HG03460 (cell line): ENCODE data around the gene KCTD18.

Experiments used
- ATAC-seq: cut with Tn5 transposase; IDR thresholded peaks from one replicate; pipeline ENCODE4 v1.9.1; 2021; ENCODE audit not compliant: unreplicated experiment

Gene KCTD18

DNA sequence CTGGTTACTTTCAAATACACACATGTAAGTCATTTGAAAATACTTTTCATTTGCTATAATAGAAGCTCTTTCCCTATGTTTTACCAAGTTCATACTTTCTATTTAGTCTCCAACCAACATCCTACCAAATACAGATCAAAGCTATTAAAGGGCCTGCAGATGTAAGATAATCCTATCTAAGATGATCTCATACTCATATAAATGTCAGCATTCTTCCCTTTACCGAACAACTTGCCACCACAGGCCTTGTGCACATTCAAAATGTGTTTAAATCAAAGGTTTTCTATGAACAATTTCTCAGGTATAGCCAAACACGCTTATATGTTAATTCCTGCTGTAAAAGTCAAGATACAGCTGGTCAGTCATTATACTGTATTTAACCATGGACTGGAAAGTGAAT is 23.3 kb downstream of the KCTD18 start:
- ATAC-seq: no peak

DNA sequence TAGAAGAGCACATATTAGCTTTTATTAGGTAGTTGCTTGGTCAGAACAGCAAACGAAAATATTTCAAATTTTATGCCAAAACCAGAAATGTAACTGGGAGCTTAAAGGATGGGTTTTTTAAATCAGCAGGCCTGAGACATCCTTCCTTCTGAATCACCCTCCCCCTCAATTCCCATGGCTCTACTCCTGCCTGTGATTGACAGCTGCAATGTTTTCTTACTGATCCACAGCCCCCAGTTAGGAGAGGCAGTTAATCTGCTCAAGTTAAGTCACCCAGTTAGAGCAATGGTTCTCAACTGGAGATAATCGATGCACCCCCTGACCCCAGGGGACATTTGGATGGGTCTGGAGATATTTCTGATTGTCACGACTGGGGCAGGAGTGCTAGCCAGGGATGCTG is 24.9 kb downstream of the KCTD18 start:
- no peak for ATAC-seq

- peak; percentile 49 for ATAC-seq
Measured at GRCh38 chr2:200483729-200484198, 26.1 kb downstream of the KCTD18 start.

- peak; percentile 68 for ATAC-seq
Measured at GRCh38 chr2:200482194-200482593, 27.7 kb downstream of the KCTD18 start.

DNA sequence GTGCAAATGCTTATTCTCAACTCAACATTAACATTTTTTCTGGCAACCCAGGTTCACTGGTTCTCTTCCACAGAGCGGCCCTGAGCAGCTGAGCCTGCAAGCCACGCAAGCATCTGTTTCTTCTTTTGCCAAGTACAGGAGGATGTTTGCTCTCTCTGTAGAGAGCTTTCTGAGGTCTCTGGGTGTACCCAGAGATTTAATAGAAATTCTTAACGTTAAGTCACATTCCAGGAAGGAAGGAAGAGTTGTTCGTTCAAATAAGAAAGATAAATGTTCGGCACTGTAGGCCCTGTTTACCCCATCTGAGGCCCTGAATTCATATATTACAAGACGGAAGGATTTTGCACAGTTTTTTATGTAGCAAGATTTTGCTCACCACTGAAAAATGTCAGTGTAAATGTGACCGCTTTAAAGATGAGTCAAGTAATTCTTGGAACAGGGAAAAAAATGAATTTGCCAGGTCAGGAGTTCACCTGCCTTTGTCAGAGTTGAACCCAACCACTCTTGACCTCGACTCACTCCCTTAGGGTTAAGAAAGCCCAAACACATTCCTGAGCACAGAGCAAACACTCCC is 30.1 kb downstream of the KCTD18 start:
- ATAC-seq: no peak

DNA sequence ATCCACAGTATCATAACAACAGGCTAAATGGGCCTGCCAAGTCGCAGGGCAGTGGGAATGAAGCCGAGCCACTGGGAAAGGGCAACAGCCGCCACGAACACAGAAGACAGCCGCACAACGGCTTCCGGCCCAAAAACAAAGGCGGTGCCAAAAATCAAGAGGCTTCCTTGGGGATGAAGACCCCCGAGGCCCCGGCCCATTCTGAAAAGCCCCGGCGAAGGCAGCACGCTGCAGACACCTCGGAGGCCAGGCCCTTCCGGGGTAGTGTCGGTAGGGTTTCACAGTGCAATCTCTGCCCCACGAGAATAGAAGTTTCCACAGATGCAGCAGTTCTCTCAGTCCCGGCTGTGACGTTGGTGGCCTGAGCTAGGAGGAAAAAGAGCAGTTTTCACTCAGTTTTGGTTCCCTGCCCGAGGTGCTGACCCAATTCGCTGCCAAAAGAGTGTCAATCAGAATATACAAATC is 32.2 kb downstream of the KCTD18 start:
- no peak for ATAC-seq

DNA sequence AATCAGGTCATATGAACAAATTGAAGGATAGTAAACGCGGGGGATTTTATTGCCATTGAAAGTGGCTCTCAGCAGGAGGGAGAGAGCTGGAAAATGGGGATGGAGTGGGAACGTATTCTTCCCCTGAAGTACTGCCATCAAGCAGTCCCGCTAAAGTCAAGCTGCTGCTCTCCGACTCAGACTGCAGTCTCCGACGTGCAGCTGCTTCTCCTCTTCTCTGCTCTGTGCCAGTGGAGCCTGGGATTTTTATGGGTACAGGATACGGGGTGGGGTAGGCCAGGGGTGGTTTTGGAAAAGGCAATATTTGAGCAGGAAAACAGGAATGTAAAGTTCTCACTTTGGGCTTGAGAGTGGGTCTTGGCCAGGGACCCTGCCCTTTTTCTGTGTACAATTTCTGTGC is 33.0 kb downstream of the KCTD18 start:
- ATAC-seq: no peak

DNA sequence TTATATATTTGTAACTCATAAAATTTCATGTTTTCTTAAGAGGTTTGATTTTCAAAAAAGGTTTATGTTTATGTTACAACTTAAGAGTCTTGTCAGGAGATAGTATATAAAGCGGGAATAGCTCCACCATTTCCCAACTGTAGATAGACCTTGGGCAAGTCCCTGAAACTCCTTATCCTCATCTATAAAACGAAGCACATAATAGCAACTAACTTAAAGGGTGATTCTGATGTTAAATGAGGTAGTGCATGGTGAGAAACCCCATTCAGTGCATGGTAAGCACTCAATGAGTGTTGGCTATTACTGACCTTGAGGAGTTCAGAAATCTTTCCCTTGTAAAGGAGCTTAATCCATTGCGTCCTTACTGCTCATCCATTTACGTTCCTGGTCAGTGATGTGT is 34.1 kb downstream of the KCTD18 start:
- no peak for ATAC-seq

- no peak for ATAC-seq
Measured at GRCh38 chr2:200472853-200473464, 36.9 kb downstream of the KCTD18 start.

DNA sequence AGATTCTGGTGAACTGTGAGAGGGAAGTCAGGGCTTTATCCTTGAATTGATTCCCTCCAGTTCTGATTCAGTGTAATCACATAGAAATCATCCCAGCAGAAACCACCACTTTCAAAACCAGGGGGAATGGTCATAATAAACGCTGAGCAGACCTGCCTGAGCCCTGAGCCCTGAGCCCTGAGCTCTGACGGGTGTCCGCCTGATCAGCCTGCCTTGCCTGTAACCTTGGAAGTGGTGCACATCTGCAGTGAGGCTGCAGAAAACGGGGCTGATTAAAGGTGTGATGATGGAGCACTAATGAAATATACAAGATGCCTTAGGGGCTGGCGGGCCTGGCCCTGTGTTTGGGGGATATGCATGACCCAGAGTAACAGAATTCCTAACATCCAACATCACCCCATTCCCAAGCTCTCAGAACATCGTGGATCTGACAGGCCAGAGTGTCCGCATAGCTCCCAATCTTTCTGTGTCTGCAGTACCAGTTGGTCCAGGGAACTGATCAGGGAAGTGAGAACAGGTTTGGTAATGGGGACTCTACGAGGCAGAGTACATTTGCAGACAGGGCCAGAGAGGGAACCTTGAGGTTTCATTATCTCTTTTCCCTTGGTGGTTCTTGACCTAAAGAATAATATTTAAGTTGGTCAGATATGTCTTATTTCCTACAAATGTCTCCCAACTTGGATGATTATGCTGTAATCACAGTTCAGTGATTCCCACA is 37.8 kb downstream of the KCTD18 start:
- peak; percentile 17 for ATAC-seq

- peak; percentile 80 for ATAC-seq
Measured at GRCh38 chr2:200471324-200471848, 38.5 kb downstream of the KCTD18 start.

DNA sequence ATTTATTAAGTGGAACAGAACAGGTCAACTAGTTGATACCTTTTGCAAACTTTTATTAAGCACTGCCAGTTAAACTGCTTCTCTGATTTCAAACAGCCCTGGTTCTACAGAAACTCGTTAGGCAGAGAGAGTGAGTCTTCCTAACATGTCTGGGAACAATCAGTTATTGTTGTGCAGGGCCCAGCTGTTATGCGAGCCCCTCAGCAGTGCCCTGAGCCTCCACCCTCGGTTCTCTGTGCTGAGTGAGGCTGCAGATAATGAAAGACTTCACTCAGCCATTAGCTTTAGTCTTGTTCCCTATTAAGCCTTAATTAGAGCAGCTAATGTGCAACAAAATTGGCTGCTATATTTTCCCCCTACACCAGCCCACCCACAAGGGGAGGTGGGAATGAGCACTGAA is 39.6 kb downstream of the KCTD18 start:
- ATAC-seq: no peak

DNA sequence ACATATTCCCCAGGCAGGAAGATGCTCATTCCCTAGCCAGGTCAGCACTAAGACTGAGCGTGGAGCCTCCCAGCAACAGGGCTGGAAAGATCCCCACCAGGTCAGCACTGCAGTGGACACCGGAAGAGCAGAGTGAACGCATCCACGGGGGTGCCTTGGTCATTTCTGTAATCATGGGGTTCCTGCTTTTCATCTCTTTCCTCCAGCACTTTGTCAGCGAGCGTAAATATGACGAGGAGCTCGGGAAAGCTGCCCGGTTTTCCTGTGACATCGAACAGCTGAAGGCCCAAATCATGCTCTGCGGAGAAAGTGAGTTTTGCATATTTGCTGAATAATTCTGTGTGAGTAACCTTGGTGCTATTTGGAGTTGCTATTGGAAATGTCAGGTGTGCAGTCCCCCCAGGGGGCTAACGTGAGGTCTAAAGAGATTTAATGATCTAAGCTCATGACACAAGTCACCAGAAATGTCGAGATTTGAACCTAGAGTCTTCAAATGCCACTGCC is 40.1 kb downstream of the KCTD18 start:
- no peak for ATAC-seq

GRCh38 chr2:200467806-200468681 is 41.8 kb downstream of the KCTD18 start:
- ATAC-seq: peak; percentile 29

DNA sequence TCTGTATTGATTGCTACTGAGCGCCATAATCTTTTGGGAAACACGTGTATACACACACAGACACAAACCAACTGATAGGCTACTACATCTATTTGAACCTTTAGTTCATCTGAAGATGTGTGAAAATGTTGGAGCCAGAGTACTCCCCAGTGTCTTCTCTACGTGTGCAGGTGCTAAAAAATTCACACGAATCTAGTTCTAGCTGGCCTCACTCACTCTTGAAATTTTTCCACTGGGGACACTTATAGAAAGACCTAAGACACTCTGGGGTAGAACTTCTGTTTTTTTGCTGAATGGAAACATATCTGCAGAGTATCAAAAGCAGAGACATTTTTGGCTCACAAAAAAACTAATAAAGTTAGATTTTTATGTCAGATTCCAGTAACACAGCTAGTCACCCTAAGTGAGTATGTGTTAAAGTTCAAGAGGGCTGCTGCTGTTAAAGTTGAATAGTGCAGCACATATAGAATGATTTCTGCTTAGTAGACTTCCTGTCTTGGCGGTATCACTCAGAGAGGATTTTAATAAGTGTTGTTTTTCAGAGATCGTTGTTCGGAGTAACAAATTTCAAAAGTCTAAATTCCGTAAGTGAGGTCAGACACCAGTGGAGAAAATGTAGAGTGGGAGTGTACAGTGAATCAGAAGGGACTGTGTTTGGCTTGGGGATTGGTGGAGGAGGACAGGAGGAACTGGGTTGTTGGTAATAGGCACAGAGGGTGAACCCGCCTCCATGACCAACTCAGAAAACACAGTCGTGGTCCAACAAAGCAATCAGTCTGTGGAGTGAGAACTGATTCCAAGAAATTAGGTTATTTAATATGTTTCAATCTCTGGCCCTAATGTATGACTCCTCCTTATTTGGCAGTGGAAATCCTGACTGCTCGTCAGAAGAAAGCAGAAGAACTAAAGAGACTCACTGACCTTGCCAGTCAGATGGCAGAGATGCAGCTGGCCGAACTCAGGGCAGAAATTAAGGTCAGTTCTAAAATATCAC is 43.1 kb downstream of the KCTD18 start:
- ATAC-seq: no peak

DNA sequence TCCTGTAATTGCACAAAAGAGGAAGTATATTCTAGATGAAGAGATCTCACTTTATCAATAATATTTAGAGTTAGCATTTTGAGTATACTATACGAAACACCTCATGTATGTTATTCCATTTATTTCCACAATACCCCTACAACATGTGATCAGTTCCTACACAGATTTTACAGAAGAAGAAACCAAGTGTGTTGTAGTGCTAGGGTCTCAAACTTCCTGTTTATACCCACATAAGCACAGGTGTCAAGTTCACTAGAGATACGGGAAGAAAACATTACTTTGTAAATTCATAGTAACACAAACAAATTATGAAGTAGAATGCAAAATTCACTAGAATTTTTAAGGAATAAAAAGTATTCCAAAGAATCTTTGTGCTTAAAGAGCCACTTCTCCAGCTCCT is 46.4 kb downstream of the KCTD18 start:
- ATAC-seq: no peak

DNA sequence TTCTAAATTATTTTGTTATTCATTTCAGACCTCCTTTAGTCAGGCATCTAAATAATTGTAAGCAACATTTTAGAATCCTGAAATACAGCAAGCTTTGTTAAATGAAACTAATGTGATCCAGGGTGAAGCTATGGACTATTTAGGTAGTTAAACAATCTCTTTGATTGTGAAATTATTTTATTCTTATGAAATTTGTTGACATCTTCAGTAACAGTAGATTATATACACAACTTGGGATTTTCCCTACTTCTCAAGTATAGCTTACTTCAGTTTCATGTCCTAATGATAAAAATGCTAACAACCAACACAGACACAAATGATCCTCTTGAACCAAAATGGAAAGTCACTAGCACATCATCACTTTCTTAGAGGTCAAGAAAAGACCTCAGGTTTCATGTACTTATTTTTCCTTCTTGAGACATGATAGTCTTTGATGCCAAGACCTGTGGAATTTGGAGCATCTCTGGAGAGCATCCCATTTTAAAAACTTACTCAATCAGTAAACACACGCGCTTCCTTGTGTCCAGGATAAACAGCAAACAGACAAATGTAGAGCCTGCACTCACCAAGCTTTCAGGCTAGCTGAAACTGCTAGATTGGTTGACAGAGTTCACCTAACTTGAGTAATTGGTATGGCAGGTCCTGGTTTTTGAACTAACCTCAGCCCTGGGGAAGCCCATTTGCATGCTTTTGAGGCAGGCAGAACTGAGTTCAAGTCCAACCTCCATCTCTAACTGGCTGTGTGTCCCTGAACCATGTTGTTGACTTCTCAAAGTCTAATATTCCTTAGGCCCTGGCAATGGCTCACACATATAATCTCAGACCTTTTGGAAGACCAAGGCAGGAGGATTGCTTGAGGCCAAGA is 47.8 kb downstream of the KCTD18 start:
- no peak for ATAC-seq

DNA sequence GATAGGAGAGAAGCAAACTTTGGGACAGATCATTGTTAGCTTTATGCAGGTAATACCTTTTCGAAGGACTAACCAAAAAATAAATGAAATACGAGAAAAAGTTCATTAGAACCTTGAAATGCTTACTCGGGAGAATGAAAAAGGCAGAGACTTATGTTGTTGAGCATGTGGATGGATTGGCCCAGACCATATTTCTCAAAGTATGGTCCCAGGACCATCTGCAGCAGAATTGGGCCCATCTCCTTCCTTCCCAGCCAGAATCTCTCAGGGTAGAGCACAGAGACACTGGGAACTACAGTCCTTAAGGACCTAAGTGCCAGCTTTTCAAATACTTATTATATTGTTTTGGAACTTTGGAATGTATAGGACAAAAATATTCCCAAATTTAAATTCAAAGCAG is 50.8 kb downstream of the KCTD18 start:
- no peak for ATAC-seq

DNA sequence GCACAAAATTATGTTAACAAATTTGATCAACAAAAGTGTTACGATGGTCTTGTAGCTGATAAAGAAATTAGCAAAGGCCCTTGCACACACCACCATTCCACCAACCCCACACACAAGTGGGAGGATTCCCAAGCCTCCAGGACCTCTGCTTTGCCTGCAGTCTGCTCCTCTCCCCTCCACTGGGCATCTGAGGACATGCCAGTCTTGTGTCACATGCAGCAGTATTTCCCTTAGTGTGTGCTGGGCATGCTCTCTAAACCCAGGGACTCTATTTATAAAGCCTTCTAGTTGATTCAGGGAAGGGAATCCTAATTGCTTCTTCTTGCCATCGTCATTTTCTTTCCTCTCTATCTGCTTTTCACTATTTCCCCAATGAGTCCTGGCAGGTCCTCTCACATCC is 53.3 kb downstream of the KCTD18 start:
- ATAC-seq: no peak
